HG02571 (cell line): Measurements from ENCODE around the gene HS6ST3.

Experiments
- ATAC-seq: cut with Tn5 transposase; IDR thresholded peaks from one replicate; pipeline ENCODE4 v1.9.1; 2021; ENCODE audit warnings: mild to moderate bottlenecking, moderate library complexity; ENCODE audit not compliant: unreplicated experiment

The HS6ST3 gene

GRCh38 chr13:96421314-96421713, 331.4 kb downstream of the HS6ST3 start:
- no peak for ATAC-seq

- no peak for ATAC-seq
Measured at GRCh38 chr13:96422002-96422401, 332.1 kb downstream of the HS6ST3 start.

- no peak for ATAC-seq
Measured at GRCh38 chr13:96426167-96426566, 336.3 kb downstream of the HS6ST3 start.

GRCh38 chr13:96428911-96429310, 339.0 kb downstream of the HS6ST3 start:
- no peak for ATAC-seq

GRCh38 chr13:96431044-96431581, 341.2 kb downstream of the HS6ST3 start:
- no peak for ATAC-seq

GRCh38 chr13:96444676-96445075, 354.8 kb downstream of the HS6ST3 start:
- ATAC-seq = no peak

- ATAC-seq = no peak
Measured at GRCh38 chr13:96449920-96450319, 360.0 kb downstream of the HS6ST3 start.

- ATAC-seq = no peak
Measured at GRCh38 chr13:96450326-96451020, 360.6 kb downstream of the HS6ST3 start.

- ATAC-seq = no peak
Measured at GRCh38 chr13:96454466-96454865, 364.6 kb downstream of the HS6ST3 start.

GRCh38 chr13:96460609-96461008, 370.7 kb downstream of the HS6ST3 start:
- no peak for ATAC-seq

- ATAC-seq = no peak
Measured at GRCh38 chr13:96473526-96474180, 383.7 kb downstream of the HS6ST3 start.

- no peak for ATAC-seq
Measured at GRCh38 chr13:96474181-96474557, 384.3 kb downstream of the HS6ST3 start.

- no peak for ATAC-seq
Measured at GRCh38 chr13:96475103-96475502, 385.2 kb downstream of the HS6ST3 start.

GRCh38 chr13:96481482-96481881, 391.6 kb downstream of the HS6ST3 start:
- ATAC-seq = no peak

GRCh38 chr13:96490496-96490989, 400.6 kb downstream of the HS6ST3 start:
- no peak for ATAC-seq

GRCh38 chr13:96491103-96491502, 401.2 kb downstream of the HS6ST3 start:
- no peak for ATAC-seq

GRCh38 chr13:96492766-96493165, 402.9 kb downstream of the HS6ST3 start:
- ATAC-seq = no peak

GRCh38 chr13:96499656-96500055, 409.7 kb downstream of the HS6ST3 start:
- no peak for ATAC-seq

- ATAC-seq = no peak
Measured at GRCh38 chr13:96500953-96501352, 411.0 kb downstream of the HS6ST3 start.

GRCh38 chr13:96503481-96503880, 413.6 kb downstream of the HS6ST3 start:
- no peak for ATAC-seq

GRCh38 chr13:96511587-96511986, 421.7 kb downstream of the HS6ST3 start:
- ATAC-seq = no peak

GRCh38 chr13:96519380-96519779, 429.5 kb downstream of the HS6ST3 start:
- ATAC-seq = no peak
